ENCODE results near the gene KMO. TPM values are rescaled to one million over a fixed set of nuclear protein-coding genes. Genes with fewer than 3 reads are reported as not detected.
A peak's percentile ranks its signal among the peaks of the same experiment; 100 is the strongest.

The KMO gene
- total and polyA plus RNA-seq, 2 of the 13 experiments (the other 11 are each of a cell fraction or from before 2014, with no cell fraction given): 0.01 TPM; not detected in 1

GRCh38 chr1:241519308-241520079 is 12.7 kb upstream of the KMO start, which contains the start of gene FH (continued):
- TF ChIP-seq ZNF280D (CRISPR knock-in tag; IDR thresholded peaks at IDR 0.05) (no peak), ATF3 (CRISPR knock-in tag; IDR thresholded peaks at IDR 0.05) (no peak), ZNF430 (CRISPR knock-in tag; IDR thresholded peaks at IDR 0.05) (peak; percentile 57; the same call in 1 of the 2 replicates), KDM3A (CRISPR knock-in tag; IDR thresholded peaks at IDR 0.05; ENCODE audit: low read depth) (peak; percentile 50; the same call in 1 of the 2 replicates), ZNF7 (CRISPR knock-in tag; IDR thresholded peaks at IDR 0.05) (no peak), ZNF441 (CRISPR knock-in tag; IDR thresholded peaks at IDR 0.05; ENCODE audit: borderline replicate concordance) (no peak), SUZ12 (IDR thresholded peaks at IDR 0.05; ENCODE audit: low read depth, low read length) (peak; percentile 29), SALL2 (CRISPR knock-in tag; IDR thresholded peaks at IDR 0.05) (peak; percentile 53; the same call in 1 of the 2 replicates), KMT2A (CRISPR knock-in tag; IDR thresholded peaks at IDR 0.05) (peak; percentile 88), ZFP36L2 (CRISPR knock-in tag; IDR thresholded peaks at IDR 0.05) (no peak), PITX1 (CRISPR knock-in tag; IDR thresholded peaks at IDR 0.05) (peak; percentile 42; the same call in 1 of the 2 replicates), CREB1 (IDR thresholded peaks at IDR 0.05) (peak; percentile 60; the same call in 1 of the 2 replicates), CREB1 (CRISPR knock-in tag; IDR thresholded peaks at IDR 0.05) (peak; percentile 74), GABPB1 (CRISPR knock-in tag; IDR thresholded peaks at IDR 0.05) (peak; percentile 81; the same call in 1 of the 2 replicates)
- TF ChIP-seq, protein P1, sequence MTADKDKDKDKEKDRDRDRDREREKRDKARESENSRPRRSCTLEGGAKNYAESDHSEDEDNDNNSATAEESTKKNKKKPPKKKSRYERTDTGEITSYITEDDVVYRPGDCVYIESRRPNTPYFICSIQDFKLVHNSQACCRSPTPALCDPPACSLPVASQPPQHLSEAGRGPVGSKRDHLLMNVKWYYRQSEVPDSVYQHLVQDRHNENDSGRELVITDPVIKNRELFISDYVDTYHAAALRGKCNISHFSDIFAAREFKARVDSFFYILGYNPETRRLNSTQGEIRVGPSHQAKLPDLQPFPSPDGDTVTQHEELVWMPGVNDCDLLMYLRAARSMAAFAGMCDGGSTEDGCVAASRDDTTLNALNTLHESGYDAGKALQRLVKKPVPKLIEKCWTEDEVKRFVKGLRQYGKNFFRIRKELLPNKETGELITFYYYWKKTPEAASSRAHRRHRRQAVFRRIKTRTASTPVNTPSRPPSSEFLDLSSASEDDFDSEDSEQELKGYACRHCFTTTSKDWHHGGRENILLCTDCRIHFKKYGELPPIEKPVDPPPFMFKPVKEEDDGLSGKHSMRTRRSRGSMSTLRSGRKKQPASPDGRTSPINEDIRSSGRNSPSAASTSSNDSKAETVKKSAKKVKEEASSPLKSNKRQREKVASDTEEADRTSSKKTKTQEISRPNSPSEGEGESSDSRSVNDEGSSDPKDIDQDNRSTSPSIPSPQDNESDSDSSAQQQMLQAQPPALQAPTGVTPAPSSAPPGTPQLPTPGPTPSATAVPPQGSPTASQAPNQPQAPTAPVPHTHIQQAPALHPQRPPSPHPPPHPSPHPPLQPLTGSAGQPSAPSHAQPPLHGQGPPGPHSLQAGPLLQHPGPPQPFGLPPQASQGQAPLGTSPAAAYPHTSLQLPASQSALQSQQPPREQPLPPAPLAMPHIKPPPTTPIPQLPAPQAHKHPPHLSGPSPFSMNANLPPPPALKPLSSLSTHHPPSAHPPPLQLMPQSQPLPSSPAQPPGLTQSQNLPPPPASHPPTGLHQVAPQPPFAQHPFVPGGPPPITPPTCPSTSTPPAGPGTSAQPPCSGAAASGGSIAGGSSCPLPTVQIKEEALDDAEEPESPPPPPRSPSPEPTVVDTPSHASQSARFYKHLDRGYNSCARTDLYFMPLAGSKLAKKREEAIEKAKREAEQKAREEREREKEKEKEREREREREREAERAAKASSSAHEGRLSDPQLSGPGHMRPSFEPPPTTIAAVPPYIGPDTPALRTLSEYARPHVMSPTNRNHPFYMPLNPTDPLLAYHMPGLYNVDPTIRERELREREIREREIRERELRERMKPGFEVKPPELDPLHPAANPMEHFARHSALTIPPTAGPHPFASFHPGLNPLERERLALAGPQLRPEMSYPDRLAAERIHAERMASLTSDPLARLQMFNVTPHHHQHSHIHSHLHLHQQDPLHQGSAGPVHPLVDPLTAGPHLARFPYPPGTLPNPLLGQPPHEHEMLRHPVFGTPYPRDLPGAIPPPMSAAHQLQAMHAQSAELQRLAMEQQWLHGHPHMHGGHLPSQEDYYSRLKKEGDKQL (CRISPR knock-in tag; IDR thresholded peaks at IDR 0.05; ENCODE audit: low read depth): no peak
- TF ChIP-seq, protein P2, sequence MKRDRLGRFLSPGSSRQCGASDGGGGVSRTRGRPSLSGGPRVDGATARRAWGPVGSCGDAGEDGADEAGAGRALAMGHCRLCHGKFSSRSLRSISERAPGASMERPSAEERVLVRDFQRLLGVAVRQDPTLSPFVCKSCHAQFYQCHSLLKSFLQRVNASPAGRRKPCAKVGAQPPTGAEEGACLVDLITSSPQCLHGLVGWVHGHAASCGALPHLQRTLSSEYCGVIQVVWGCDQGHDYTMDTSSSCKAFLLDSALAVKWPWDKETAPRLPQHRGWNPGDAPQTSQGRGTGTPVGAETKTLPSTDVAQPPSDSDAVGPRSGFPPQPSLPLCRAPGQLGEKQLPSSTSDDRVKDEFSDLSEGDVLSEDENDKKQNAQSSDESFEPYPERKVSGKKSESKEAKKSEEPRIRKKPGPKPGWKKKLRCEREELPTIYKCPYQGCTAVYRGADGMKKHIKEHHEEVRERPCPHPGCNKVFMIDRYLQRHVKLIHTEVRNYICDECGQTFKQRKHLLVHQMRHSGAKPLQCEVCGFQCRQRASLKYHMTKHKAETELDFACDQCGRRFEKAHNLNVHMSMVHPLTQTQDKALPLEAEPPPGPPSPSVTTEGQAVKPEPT (CRISPR knock-in tag; IDR thresholded peaks at IDR 0.05; ENCODE audit: low read depth): no peak; the same call in 1 of the 2 replicates

All from HepG2 (cell line).